PC-3 (cell line): ENCODE results near the gene PGC. TPM values are rescaled to one million over a fixed set of nuclear protein-coding genes. Genes with fewer than 3 reads are reported as not detected.

Source experiments
- ATAC-seq: fragments of 200-7000 bp; cut with Tn5 transposase; 2 replicates; pipeline ENCODE4 v1.9.1; 2020; ENCODE audit warnings: mild to moderate bottlenecking, moderate library complexity
- BruUV-seq: library from RNA; stranded (reverse); fragments of 400-500 nt; replicated peaks from 2 replicates; lab custom pipeline; 2021; lab: Mats Ljungman, UMichigan
- CTCF ChIA-PET: fragments of 300-600 bp; sonication (Branson Sonifier 250); formaldehyde crosslinking; loops from one replicate; lab custom pipeline; 2022; ENCODE audit warnings: antibody characterized with exemption; lab: Charles Lee
- POLR2A ChIA-PET: fragments of 300-600 bp; sonication (Branson Sonifier 250); formaldehyde crosslinking; loops from one replicate; lab custom pipeline; 2022; ENCODE audit warnings: antibody characterized with exemption; ENCODE audit not compliant: unreplicated experiment; lab: Charles Lee
- DNase-seq: peaks from one replicate; pipeline ENCODE4 v3.0.0-alpha.2; 2015
- H2AFZ ChIP-seq: fragments of 300-600 bp; sonication (generic); 2 replicates; pipeline ENCODE4 v1.6.0; 2016; ENCODE audit warnings: antibody characterized with exemption, low read length
- H3F3A ChIP-seq: fragments of 300-600 bp; sonication (generic); one replicate; pipeline ENCODE4 v1.6.0; 2017; ENCODE audit warnings: antibody characterized with exemption, low read length, control low read depth, mild to moderate bottlenecking; ENCODE audit not compliant: unreplicated experiment
- H3K27ac ChIP-seq: fragments of 300-600 bp; sonication (generic); 2 replicates; pipeline ENCODE4 v1.5.1; 2016; ENCODE audit warnings: mild to moderate bottlenecking, low read length
- H3K27me3 ChIP-seq: fragments of 300-600 bp; sonication (generic); 2 replicates; pipeline ENCODE4 v1.6.1; 2016; ENCODE audit warnings: low read length, mixed read lengths
- H3K36me3 ChIP-seq: fragments of 300-600 bp; sonication (generic); 2 replicates; pipeline ENCODE4 v1.6.1; 2016; ENCODE audit warnings: low read depth, mixed run types, low read length, mixed read lengths
- H3K4me1 ChIP-seq: fragments of 300-600 bp; sonication (generic); 2 replicates; pipeline ENCODE4 v1.5.1; 2016; ENCODE audit warnings: low read length; ENCODE audit not compliant: insufficient read depth
- H3K4me2 ChIP-seq: fragments of 300-600 bp; sonication (generic); 2 replicates; pipeline ENCODE4 v1.6.0; 2016; ENCODE audit warnings: low read length
- H3K4me3 ChIP-seq: fragments of 300-600 bp; sonication (generic); 2 replicates; pipeline ENCODE4 v1.5.1; 2016; ENCODE audit warnings: mild to moderate bottlenecking, low read length, mixed read lengths
- H3K79me2 ChIP-seq: fragments of 300-600 bp; sonication (generic); 2 replicates; pipeline ENCODE4 v1.6.1; 2017; ENCODE audit warnings: low read length, mixed read lengths
- H3K9ac ChIP-seq: fragments of 300-600 bp; sonication (generic); 2 replicates; pipeline ENCODE4 v1.6.0; 2016; ENCODE audit warnings: mild to moderate bottlenecking, low read length
- H3K9me2 ChIP-seq: fragments of 300-600 bp; sonication (generic); replicated peaks from 2 replicates; pipeline ENCODE4 v1.6.1; 2016; ENCODE audit warnings: mixed run types, low read length, mixed read lengths
- H3K9me3 ChIP-seq: fragments of 300-600 bp; sonication (generic); 2 replicates; pipeline ENCODE4 v1.6.1; 2016; ENCODE audit warnings: low read length, mixed read lengths
- H4K20me1 ChIP-seq: fragments of 300-600 bp; sonication (generic); 2 replicates; pipeline ENCODE4 v1.6.1; 2016; ENCODE audit warnings: low read length, mixed read lengths
- EZH2 ChIP-seq: fragments of 300-600 bp; sonication (generic); IDR thresholded peaks from one replicate; pipeline ENCODE4 v1.6.1; 2017; ENCODE audit warnings: antibody characterized with exemption, mild to moderate bottlenecking, low read length; ENCODE audit not compliant: unreplicated experiment
- EZH2phosphoT487 ChIP-seq: fragments of 300-600 bp; sonication (generic); IDR thresholded peaks from 2 replicates; pipeline ENCODE4 v1.6.1; 2018; ENCODE audit warnings: mild to moderate bottlenecking, antibody characterized with exemption, low read length, borderline replicate concordance
- intact Hi-C: fragments of 100-400 bp; cut with micrococcal nuclease; formaldehyde crosslinking; loops from 2 replicates; pipeline ENCODE4 v1.9.0; 2023
- total RNA-seq: library from RNA; depleted of rRNA; stranded (reverse); fragments of >200 nt; gene quantifications from 2 replicates; pipeline ENCODE4 v1.2.3, GENCODE V29; 2014
- TF ChIP-seq, protein P1 (sequence below): fragments of 300-600 bp; sonication (generic); conservative IDR thresholded peaks from 2 replicates; pipeline ENCODE4 v1.5.1; 2017; ENCODE audit warnings: antibody characterized with exemption, low read depth, mild to moderate bottlenecking, low read length

PGC gene
- total RNA-seq, 1 experiment from 2014 or later, result not detected

DNA sequence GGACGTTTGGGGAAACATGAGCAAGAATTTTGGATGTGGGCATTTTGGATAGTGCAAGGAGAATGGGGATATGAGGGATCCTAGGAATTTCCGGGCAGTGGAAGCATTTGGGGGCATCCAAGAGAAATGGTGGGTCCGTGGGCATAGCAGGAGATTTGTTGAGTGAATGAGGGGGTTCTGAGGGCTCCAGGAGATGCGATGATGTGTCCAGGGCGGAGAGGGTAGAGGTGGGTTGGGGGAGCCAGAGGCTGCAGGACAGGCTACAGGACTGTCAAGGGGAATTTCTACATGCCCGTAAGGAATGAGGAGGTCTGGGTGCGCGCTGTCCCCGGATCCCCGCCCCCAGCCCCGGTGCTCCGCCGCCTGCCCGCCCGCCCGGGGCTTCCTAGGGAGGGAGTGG lies 32.1 kb upstream of the PGC start:
- TF ChIP-seq EZH2 (no peak), EZH2phosphoT487 (no peak)
- TF ChIP-seq, protein P1, sequence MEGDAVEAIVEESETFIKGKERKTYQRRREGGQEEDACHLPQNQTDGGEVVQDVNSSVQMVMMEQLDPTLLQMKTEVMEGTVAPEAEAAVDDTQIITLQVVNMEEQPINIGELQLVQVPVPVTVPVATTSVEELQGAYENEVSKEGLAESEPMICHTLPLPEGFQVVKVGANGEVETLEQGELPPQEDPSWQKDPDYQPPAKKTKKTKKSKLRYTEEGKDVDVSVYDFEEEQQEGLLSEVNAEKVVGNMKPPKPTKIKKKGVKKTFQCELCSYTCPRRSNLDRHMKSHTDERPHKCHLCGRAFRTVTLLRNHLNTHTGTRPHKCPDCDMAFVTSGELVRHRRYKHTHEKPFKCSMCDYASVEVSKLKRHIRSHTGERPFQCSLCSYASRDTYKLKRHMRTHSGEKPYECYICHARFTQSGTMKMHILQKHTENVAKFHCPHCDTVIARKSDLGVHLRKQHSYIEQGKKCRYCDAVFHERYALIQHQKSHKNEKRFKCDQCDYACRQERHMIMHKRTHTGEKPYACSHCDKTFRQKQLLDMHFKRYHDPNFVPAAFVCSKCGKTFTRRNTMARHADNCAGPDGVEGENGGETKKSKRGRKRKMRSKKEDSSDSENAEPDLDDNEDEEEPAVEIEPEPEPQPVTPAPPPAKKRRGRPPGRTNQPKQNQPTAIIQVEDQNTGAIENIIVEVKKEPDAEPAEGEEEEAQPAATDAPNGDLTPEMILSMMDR, result no peak
- Histone ChIP-seq H3K36me3 (no peaks in the 10 kb centered on the region; the same call in 1 of the 2 replicates), H4K20me1 (no peaks in the 10 kb centered on the region), H3K9me2 (no peaks in the 10 kb centered on the region), H3K27me3 (no peaks in the 10 kb centered on the region), H3K4me2 (peak overlapping the region; percentile 97), H3K4me1 (peaks cover 15% of the 10 kb centered on the region), H3K27ac (no peak overlapping the region), H3K9ac (peak overlapping the region; percentile 67), H2AFZ (peak overlapping the region; percentile 74), H3K4me3 (peak overlapping the region; percentile 82), H3F3A (no peaks in the 10 kb centered on the region), H3K79me2 (peaks cover 6% of the 10 kb centered on the region; the same call in 1 of the 2 replicates), H3K9me3 (no peaks in the 10 kb centered on the region)
- DNase-seq, result no peak
- peak; percentile 4; the same call in 1 of the 2 replicates for ATAC-seq
- intact Hi-C loops, result loop anchor here (10.0 kb wide), 1 partner anchor 175 kb away; no protein-coding TSS in a partner anchor
- ChIA-PET POLR2A (interaction anchor here (0.6 kb wide), 1 partner anchor 88 kb away, joined by 5 read pairs; no protein-coding TSS in a partner anchor), CTCF (interaction anchor here (0.6 to 1.2 kb wide), 8 partner anchors 38 to 582 kb away, joined by 3 to 5 read pairs (median 3); partner anchors contain the start of genes BYSL and MED20)
- no TSS peak for BruUV-seq

DNA sequence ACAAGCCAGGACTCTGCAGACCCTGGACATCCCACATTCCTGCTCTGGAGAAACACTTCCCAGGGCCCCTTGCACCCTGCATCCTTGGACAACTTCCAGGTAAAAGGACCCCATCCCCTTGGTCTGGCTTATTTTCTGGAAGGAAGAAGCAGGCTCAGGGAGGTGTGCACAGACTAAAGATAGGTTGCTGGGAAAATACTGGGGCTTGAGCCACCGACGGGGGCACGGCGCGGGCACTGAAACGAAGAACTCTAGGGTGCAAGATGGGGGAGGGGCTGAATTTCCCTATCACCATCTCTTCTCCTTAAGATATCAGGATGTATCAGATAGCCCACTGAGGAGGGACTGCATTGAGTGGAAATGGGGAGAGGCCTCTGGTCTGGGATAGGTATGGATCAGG lies 31.7 kb upstream of the PGC start:
- Histone ChIP-seq H3K9me3 (no peaks in the 10 kb centered on the region), H3K4me2 (peak overlapping the region; percentile 97), H3K79me2 (peaks cover 6% of the 10 kb centered on the region; the same call in 1 of the 2 replicates), H3K27ac (no peak overlapping the region), H4K20me1 (no peaks in the 10 kb centered on the region), H3K36me3 (no peaks in the 10 kb centered on the region; the same call in 1 of the 2 replicates), H3K4me1 (peaks cover 15% of the 10 kb centered on the region), H2AFZ (peak overlapping the region; percentile 74), H3K27me3 (no peaks in the 10 kb centered on the region), H3K9me2 (no peaks in the 10 kb centered on the region), H3K9ac (peak overlapping the region; percentile 67), H3F3A (no peaks in the 10 kb centered on the region), H3K4me3 (peak overlapping the region; percentile 82)
- DNase-seq, result no peak
- intact Hi-C loops, result loop anchor here (10.0 kb wide), 1 partner anchor 174 kb away; no protein-coding TSS in a partner anchor
- no peak for ATAC-seq
- TSS peak; percentile 41 for BruUV-seq
- POLR2A ChIA-PET, result no interaction called here
- TF ChIP-seq, protein P1, result no peak
- TF ChIP-seq EZH2 (no peak), EZH2phosphoT487 (no peak)
- CTCF ChIA-PET, result interaction anchor here (0.7 kb wide), 1 partner anchor 43 kb away, joined by 3 read pairs; no protein-coding TSS in a partner anchor

DNA sequence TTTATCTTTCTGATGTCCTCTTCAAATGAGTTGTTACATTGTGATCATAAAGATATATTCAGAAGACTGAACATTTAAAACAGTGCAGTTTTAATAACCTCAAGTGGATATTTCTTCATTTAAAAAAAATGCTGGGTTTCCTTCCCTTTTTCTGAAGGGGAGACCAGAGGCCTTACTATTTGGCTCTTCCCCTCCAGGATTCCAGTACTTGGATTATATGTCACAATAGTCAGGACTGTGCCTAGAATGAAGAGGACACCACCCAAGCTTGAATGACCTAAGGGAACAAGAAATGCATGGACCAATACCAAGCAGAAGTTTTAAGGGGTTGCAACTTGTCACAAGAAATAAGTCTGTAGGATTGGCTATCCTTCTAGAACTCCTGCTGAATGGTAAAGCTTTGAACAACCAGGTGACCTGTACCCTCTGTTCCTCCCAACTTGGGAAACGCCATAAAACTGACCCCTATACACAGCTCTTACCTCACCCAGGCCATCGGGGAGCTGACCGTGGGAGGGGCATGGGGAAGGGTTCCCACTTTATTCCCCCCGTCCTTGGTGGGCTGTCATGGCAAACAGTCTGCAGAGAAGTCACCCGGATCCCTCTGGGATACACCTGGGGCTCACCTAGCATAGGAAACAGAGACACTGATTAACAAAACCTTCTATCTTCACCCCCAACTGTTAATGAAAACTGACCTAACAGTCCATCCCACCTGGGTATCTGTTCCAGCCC lies 30.5 kb upstream of the PGC start:
- no TSS peak for BruUV-seq
- POLR2A ChIA-PET, result no interaction called here
- CTCF ChIA-PET, result no interaction called here

More for the DNA sequence above, 30.5 kb upstream of the PGC start:
- no peak for TF ChIP-seq EZH2
- TF ChIP-seq EZH2phosphoT487, result no peak
- TF ChIP-seq, protein P1, result no peak
- Histone ChIP-seq H3K9me2 (no peaks in the 10 kb centered on the region), H3K27me3 (no peaks in the 10 kb centered on the region), H3F3A (no peaks in the 10 kb centered on the region), H3K27ac (no peak overlapping the region), H3K36me3 (no peaks in the 10 kb centered on the region; the same call in 1 of the 2 replicates), H2AFZ (no peak overlapping the region), H3K9me3 (no peaks in the 10 kb centered on the region), H3K4me2 (no peak overlapping the region), H3K4me1 (peaks cover 15% of the 10 kb centered on the region), H3K9ac (no peak overlapping the region), H4K20me1 (no peaks in the 10 kb centered on the region), H3K79me2 (peaks cover 6% of the 10 kb centered on the region; the same call in 1 of the 2 replicates), H3K4me3 (no peak overlapping the region)
- no peak for ATAC-seq
- intact Hi-C loops, result loop anchor here (10.0 kb wide), 1 partner anchor 173 kb away; no protein-coding TSS in a partner anchor
- no peak for DNase-seq
